GM21737 (cell line): ENCODE results near the gene TSPAN32.

Source experiments
- ATAC-seq: cut with Tn5 transposase; IDR thresholded peaks from one replicate; pipeline ENCODE4 v1.9.1; 2021; ENCODE audit warnings: mild to moderate bottlenecking, moderate library complexity; ENCODE audit not compliant: unreplicated experiment

The TSPAN32 gene

GRCh38 chr11:2314136-2314524 lies 12.3 kb downstream of the TSPAN32 start:
- no peak for ATAC-seq

DNA sequence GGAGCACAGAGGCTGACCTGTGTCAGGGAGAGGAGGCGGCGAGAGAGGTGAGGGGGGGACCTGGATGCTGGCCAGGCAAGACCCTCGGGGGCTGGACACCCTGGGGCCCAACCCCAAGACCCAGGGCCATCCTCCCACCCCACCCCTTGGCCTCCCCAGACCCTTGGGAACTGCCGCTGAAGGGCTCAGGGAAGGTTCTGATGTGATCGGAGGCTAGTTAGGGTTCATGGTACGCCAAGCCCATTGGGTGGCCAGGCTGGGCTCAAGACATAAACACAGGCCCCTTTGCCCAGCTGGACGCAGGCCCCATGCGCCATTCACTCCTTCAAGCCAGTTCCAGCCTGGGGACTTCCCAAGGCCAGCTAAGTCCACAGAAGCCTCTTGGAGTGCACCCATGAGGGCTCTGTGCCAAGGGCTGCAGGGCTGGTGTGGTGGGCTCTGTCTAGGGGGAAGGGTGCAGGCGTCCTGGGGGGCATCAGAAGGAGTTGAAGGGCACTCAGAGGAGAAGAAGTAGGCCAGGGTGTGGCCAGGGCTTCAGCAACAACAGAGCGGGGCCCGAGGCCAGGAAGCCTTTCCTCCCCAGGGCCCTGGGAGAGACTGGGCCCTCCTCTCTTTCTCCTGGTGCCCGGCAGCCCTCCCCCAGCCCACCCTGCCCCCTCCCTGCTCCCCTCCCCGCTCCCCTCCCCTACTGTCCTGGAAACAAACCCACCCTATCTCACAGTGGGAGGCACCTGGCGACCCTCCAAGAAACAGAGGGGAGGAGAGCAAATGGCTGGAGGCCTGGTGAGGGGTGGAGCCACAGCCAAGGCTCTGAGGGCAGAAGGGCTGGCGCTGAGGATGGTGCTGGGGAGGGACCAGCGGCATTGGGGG lies 12.9 kb downstream of the TSPAN32 start:
- no peak for ATAC-seq

GRCh38 chr11:2315395-2316168 lies 13.8 kb downstream of the TSPAN32 start:
- ATAC-seq = no peak

GRCh38 chr11:2316169-2316962 lies 14.6 kb downstream of the TSPAN32 start:
- no peak for ATAC-seq

- no peak for ATAC-seq
Observed at GRCh38 chr11:2316963-2317244, 15.1 kb downstream of the TSPAN32 start.

DNA sequence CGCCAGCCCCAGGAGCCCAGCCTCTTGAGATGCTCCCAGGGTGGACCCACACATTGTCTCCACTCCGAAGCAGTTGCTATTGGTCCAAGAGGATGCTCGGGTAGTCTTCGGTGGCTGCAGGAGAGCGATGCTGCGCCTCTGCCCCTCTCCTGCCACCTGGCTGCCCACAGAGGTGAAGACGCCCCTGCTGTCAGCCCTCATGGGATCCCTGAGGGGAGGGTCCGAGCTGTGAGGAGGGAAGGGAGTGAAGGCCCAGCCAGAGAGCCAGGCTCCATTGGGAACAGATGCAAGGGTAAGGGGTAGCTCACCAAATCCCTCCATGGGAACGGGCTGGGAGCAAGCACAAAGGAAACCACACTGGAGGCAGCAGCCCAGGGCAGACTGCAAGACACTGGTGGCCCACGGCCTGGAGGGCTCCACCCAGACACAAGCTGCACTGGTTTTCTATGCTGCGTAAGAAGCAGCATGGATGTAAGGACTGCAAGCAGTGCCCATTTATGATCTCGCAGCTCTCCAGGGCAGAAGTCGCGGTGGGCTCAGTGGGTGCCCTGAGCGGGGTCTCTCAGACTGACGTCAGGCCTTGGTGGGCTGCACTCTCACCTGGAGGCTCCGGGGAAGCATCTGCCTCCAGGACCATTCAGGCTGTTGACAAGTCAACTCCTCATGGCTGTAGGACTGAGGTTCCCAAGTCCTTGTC lies 15.7 kb downstream of the TSPAN32 start:
- no peak for ATAC-seq

GRCh38 chr11:2318123-2318522 lies 16.3 kb downstream of the TSPAN32 start:
- no peak for ATAC-seq

- no peak for ATAC-seq
Observed at GRCh38 chr11:2318707-2319106, 16.9 kb downstream of the TSPAN32 start.

DNA sequence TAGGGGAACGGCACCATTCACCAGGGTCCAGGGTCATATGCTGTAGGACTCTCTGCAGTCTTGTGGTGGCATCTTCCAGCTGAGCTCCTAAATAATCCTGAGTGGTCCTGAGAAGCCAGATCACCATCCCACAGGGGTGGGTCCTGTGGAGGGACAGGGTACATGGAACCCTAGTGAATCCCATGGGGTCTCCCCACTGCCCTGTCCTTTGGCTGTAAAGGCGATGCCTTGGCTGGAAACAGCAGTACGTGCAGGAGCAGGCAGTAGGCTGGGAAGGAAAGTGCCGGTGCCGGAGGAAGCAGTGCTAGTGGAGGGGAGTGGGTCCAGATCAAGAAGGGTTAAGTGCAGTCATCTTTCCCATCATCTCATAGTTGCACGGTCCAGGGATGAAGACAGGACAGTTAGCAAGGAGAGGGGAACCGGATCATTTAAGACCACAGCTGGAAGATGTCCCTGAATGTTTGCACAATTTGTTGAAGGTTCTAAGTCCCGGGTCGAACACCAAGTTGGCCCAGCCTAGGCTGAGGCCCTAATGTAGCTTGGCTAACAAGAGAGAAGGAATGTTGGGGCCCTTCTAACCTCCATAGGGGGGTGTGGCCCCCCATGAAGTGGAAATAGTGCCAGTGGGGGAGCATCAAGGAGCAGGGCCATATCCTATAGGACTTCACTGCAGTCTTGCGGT lies 18.1 kb downstream of the TSPAN32 start:
- ATAC-seq = no peak

DNA sequence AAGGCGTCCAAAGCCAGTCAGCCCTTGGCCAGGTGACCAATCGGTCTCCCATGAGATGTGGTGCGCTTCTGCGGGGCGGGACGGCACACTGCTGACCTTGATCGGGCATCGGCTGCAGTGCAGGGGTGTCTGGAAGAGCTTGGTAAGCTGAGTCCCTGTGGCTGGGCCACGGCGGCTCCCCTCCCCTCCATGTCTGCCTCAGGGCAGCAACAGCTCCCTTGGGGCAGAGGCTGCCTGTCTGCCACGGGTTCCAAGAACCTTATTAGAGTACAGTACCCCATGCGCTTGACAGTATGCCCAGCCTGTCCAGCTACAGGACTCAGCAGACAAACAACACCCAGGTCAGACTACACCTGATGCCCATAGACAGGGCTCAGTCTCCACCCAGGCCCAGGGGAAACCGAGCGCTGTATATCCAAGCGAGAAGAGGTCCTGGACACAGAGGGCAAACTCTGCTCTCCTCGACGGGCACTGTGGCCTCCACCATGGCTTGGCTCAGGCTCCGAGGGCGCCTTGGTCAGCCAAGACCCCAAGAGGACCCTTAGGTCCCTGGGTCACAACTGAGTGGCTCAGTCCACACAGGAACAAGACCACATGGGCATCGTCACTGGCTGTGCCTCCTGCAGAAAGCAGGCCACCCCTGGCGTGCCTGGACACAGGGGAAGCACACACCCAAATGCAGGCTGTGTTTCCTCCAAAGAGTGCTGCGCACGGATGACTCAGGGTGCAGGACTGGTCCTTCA lies 18.9 kb downstream of the TSPAN32 start:
- no peak for ATAC-seq

DNA sequence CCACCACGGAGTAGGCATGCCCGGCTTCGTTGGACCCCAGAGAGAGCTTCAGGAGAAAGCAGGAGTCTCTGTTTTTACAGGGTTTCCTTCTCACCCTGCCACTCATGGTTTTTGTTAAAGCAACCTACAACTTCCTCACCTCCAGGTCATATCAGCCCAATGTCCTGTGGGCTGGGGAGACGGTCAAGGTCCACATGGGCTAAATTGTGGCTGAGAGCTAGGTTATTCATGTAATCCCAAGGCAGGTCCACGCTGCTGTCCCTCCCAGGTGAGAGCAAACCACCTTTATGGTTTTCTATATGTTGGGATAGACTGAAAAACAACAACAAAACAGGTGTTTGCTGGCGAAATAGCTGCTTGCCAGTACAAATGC lies 19.5 kb downstream of the TSPAN32 start:
- no peak for ATAC-seq

DNA sequence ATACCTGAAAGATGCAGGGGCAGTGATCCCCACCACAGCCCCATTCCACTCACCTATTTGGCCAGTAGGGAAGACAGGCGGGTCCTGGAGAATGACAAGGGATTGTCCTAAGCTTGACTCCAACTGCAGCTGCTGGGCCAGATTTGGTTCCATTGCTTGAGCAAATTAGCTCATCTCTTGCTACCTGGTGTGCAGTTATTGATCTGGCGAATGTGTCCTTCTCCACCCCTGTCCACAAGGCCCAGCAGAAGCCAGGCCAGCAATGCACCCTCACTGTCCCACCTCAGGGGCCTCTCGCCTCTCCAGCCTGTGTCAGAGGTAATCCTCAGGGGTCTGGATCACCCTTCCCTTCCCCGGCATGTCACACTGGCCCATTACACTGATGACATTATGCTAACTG lies 23.3 kb downstream of the TSPAN32 start:
- ATAC-seq = no peak

GRCh38 chr11:2325719-2326118 lies 23.9 kb downstream of the TSPAN32 start:
- no peak for ATAC-seq

DNA sequence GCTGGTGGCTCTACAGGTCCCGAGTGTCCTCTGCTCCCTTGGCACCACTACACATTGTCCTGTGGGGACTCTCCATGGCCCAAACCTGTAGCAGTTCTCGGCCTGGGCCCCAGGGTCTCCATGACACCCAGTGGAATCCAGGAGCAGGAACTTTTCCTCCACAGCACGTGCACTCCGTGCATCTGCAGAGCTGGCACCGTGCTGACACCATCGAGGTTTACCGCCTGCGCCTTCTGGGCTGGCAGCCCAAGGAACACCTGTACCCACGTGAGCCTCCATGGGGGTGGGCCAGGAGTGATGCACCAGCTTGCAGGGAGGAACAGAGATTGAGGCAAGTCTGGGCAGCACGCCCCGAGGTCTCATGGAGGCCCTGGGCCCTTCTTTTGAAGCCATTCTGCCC lies 25.2 kb downstream of the TSPAN32 start:
- ATAC-seq = no peak

GRCh38 chr11:2328021-2328420 lies 26.2 kb downstream of the TSPAN32 start:
- ATAC-seq = no peak

DNA sequence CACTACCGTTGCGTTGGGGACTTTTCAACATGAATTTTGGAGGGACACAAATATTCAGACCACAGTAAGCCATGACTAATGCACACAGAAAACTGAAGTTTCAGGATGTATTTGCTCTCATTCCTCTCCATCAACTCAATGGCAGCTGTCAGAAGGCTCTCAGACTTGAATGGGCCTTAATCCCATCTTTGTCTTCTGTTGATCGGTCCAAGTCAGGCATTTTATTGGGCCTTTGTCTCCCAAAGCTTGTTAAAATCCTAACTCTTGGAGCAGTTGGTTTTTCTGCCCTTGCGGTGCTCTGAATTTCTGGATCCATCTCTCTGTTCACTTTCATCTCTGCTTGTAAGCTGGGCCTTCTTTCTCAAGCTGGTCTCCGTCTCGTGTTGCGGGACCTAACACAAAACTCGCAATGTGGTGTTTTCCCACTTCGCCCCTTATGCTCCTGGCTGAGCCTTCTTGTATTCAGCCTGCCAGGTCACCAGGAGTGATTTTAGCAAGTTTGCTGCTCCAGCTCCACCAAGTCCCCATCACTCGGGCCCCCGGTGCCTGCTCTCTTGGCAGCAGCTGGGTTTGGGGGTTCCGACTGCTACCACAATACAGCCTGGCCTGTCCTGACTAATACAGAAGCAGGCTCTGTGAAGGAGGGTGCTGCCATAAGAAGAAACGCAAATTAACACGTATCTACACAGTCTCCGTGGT lies 27.0 kb downstream of the TSPAN32 start:
- no peak for ATAC-seq

DNA sequence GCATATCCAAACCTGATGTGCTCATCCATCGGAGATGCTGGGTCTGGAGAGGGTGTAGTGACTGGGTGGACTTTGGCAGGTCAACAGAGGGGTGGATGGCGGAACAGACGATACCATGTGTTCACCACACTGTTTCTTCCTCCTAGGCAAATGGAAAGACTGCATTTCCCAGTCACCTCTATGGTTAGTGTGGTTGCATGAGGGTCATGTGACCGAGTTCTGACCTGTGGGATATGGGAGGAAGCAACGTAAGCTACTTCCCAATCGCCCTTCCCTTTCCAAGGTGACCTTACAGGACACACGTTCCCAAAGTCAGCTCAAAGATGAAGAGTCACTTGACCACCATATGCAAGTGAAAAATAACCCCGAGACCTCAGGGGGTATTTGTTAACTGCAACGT lies 27.7 kb downstream of the TSPAN32 start:
- ATAC-seq = no peak

GRCh38 chr11:2330696-2331095 lies 28.9 kb downstream of the TSPAN32 start:
- ATAC-seq = no peak

DNA sequence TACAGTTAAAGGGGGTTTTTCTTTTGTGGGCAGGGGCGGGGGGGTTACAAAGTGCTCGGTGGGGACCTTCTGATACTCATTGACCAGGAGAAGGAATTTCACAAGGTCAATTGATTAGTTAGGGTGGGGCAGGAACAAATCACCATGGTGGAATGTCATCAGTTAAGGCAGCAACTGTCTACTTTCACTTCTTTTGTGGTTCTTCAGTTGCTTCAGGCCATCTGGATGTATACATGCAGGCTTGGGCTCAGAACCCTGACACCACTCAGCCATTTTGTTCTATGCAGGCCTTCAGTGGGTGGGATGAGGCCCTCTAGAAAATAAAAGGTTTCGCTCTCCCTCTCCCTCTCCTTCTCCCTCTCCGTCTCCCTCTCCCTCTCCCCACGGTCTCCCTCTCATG lies 29.6 kb downstream of the TSPAN32 start:
- ATAC-seq = no peak
